Colonic mucosa (tissue), 4 donors: ENCODE results near the gene CSTF1. TPM values are rescaled to one million over a fixed set of nuclear protein-coding genes. Genes with fewer than 3 reads are reported as not detected.

Experiments
- DNase-seq: peaks from one replicate; pipeline ENCODE4 v3.0.0-alpha.2; 2020
- H3K27ac ChIP-seq: fragments of 200-600 bp; one replicate; pipeline ENCODE4 v1.8.0; 2021
- H3K27me3 ChIP-seq: fragments of 200-600 bp; one replicate; pipeline ENCODE4 v1.8.0; 2021
- H3K36me3 ChIP-seq: fragments of 200-600 bp; one replicate; pipeline ENCODE4 v1.8.0; 2021
- H3K4me1 ChIP-seq: fragments of 200-600 bp; one replicate; pipeline ENCODE4 v1.8.0; 2021; ENCODE audit warnings: mild to moderate bottlenecking
- H3K4me3 ChIP-seq: fragments of 200-600 bp; one replicate; pipeline ENCODE4 v1.8.0; 2021
- H3K9ac ChIP-seq, 2 donors: one replicate each; pipeline ENCODE4 v1.7.0; 2013; ENCODE audit warnings: control low read depth in 2 of 2, low read depth in 2 of 2, low read length in 2 of 2
- H3K9me3 ChIP-seq: fragments of 200-600 bp; one replicate; pipeline ENCODE4 v1.8.0; 2021
- intact Hi-C: fragments of 100-400 bp; cut with DNase I; formaldehyde crosslinking; loops from one replicate; pipeline ENCODE4 v1.14.1; 2022
- total RNA-seq, 2 donors: library from RNA; stranded (reverse); fragmentation: NEBNext Ultra II Directional in 1 of 2; extraction: Animal tissue kit (Norgen Biotek cat#: 25700) in 1 of 2; gene quantifications; one replicate each; pipeline ENCODE4 v1.2.1, GENCODE V29; 2021
- TF ChIP-seq, protein P1 (sequence below): fragments of 200-600 bp; IDR thresholded peaks from one replicate; pipeline ENCODE4 v1.8.0; 2022; ENCODE audit warnings: antibody characterized with exemption, mild to moderate bottlenecking
- donor health status: healthy.
- donor health status: DM: no; HTN: no; CAD: no.
- donor health status: DM: no; HTN: no; CAD: no.

CSTF1 gene
- total RNA-seq, 2 donors from 2014 or later, result 24.2 to 32.0 TPM

GRCh38 chr20:56429502-56429901 is 37.1 kb downstream of the CSTF1 start:
- Histone ChIP-seq H3K4me3 (no peak overlapping the region), H3K27me3 (no peaks in the 10 kb centered on the region), H3K36me3 (no peaks in the 10 kb centered on the region), H3K9me3 (no peaks in the 10 kb centered on the region), H3K27ac (no peak overlapping the region), H3K4me1 (no peaks in the 10 kb centered on the region), H3K9ac (no peak overlapping the region)
- DNase-seq, result no peak
- TF ChIP-seq, protein P1, sequence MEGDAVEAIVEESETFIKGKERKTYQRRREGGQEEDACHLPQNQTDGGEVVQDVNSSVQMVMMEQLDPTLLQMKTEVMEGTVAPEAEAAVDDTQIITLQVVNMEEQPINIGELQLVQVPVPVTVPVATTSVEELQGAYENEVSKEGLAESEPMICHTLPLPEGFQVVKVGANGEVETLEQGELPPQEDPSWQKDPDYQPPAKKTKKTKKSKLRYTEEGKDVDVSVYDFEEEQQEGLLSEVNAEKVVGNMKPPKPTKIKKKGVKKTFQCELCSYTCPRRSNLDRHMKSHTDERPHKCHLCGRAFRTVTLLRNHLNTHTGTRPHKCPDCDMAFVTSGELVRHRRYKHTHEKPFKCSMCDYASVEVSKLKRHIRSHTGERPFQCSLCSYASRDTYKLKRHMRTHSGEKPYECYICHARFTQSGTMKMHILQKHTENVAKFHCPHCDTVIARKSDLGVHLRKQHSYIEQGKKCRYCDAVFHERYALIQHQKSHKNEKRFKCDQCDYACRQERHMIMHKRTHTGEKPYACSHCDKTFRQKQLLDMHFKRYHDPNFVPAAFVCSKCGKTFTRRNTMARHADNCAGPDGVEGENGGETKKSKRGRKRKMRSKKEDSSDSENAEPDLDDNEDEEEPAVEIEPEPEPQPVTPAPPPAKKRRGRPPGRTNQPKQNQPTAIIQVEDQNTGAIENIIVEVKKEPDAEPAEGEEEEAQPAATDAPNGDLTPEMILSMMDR, result no peak
- intact Hi-C loops, result no loop called here

DNA sequence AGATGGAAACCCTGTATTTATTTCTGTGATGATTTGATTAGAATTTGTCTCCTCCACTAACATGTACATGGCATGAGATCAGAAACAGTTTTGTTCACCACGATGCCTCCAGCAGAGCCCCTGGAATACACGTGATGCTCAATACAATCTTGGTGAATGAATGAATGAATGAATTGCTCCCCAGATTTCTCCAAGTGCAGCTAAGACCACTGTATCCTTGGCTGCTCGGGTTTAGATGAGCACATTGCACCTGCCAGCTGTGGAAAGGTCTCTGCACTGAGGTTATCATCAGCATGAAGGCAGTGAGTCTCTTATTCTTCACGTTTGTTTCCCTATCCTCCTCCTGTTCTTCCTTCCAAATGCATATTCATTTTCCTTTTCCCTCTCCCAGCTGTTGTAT is 37.5 kb downstream of the CSTF1 start:
- Histone ChIP-seq H3K9ac (no peak overlapping the region), H3K4me3 (no peak overlapping the region), H3K9me3 (no peaks in the 10 kb centered on the region), H3K36me3 (no peaks in the 10 kb centered on the region), H3K4me1 (no peaks in the 10 kb centered on the region), H3K27ac (no peak overlapping the region), H3K27me3 (no peaks in the 10 kb centered on the region)
- TF ChIP-seq, protein P1, result no peak
- intact Hi-C loops, result no loop called here
- no peak for DNase-seq

GRCh38 chr20:56430461-56430860 is 38.0 kb downstream of the CSTF1 start:
- Histone ChIP-seq H3K9me3 (no peaks in the 10 kb centered on the region), H3K27ac (no peak overlapping the region), H3K9ac (no peak overlapping the region), H3K4me3 (no peak overlapping the region), H3K27me3 (no peaks in the 10 kb centered on the region), H3K4me1 (no peaks in the 10 kb centered on the region), H3K36me3 (no peaks in the 10 kb centered on the region)
- intact Hi-C loops, result no loop called here
- DNase-seq, result no peak
- TF ChIP-seq, protein P1, result no peak

DNA sequence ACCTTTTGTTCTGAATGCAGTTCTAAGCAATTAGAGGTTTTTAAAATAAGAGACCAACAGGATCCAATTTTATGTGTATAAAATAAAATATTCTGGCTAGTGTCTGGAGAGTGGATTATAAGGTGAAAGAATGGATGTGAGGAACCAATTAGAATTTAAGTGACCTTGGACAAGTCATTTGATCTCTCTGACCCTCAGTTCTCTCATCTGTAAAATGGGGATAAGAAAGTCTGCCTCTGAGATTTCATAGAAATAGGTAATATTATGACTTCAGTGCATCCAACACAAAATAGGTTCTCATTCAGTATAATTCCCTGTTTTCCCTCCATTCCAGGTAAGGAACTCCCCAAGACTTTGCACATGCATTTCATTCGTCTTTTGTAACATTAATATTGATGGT is 38.5 kb downstream of the CSTF1 start:
- no peaks in the 10 kb centered on the region for H3K9me3 ChIP-seq
- no peak overlapping the region for H3K27ac ChIP-seq
- DNase-seq, result no peak
- H3K9ac ChIP-seq, result no peak overlapping the region
- no peaks in the 10 kb centered on the region for H3K36me3 ChIP-seq
- no peaks in the 10 kb centered on the region for H3K4me1 ChIP-seq
- H3K27me3 ChIP-seq, result no peaks in the 10 kb centered on the region
- intact Hi-C loops, result no loop called here
- TF ChIP-seq, protein P1, result no peak
- H3K4me3 ChIP-seq, result no peak overlapping the region

DNA sequence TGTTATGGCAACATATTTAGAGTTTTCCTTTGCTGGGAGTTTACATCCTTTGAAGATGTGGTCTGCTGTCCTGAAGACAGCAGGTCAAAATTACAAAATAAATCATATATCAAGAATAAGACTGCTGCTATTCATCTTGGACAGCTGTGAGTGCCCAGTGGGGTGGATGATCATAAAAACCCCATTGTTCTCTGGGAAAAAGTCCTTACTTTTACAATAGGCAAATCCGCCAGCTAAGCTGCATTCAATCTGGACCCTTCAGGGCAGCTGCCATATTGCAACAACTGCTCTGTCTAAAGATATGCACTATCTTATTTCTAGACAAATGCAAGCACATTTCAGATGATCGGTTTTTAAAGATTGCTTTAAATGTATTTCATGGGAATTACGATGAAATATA is 39.0 kb downstream of the CSTF1 start:
- Histone ChIP-seq H3K36me3 (no peaks in the 10 kb centered on the region), H3K27ac (no peak overlapping the region), H3K9me3 (no peaks in the 10 kb centered on the region), H3K27me3 (no peaks in the 10 kb centered on the region), H3K4me1 (no peaks in the 10 kb centered on the region), H3K4me3 (no peak overlapping the region), H3K9ac (no peak overlapping the region)
- TF ChIP-seq, protein P1, result no peak
- DNase-seq, result no peak
- intact Hi-C loops, result no loop called here
